HG03378 (cell line): Measurements from ENCODE around the gene ABLIM1.

Source experiments
- ATAC-seq: cut with Tn5 transposase; IDR thresholded peaks from one replicate; pipeline ENCODE4 v1.9.1; 2021; ENCODE audit warnings: mild to moderate bottlenecking, moderate library complexity; ENCODE audit not compliant: unreplicated experiment

The ABLIM1 gene

GRCh38 chr10:114680543-114681117 lies 22.6 kb upstream of the ABLIM1 start:
- ATAC-seq, result no peak

- ATAC-seq, result no peak
Measured at GRCh38 chr10:114679552-114679951, 21.5 kb upstream of the ABLIM1 start.

GRCh38 chr10:114678820-114679219 lies 20.7 kb upstream of the ABLIM1 start:
- no peak for ATAC-seq

- ATAC-seq, result no peak
Measured at GRCh38 chr10:114678336-114678735, 20.3 kb upstream of the ABLIM1 start.

GRCh38 chr10:114674346-114674745 lies 16.3 kb upstream of the ABLIM1 start:
- ATAC-seq, result no peak

GRCh38 chr10:114669648-114670047 lies 11.6 kb upstream of the ABLIM1 start:
- no peak for ATAC-seq

- no peak for ATAC-seq
Measured at GRCh38 chr10:114668375-114669080, 10.5 kb upstream of the ABLIM1 start.

GRCh38 chr10:114665873-114666272 lies 7.8 kb upstream of the ABLIM1 start:
- ATAC-seq, result no peak

GRCh38 chr10:114665406-114665805 lies 7.3 kb upstream of the ABLIM1 start:
- ATAC-seq, result no peak

- ATAC-seq, result no peak
Measured at GRCh38 chr10:114664127-114664526, 6.1 kb upstream of the ABLIM1 start.

- no peak for ATAC-seq
Measured at GRCh38 chr10:114663626-114664025, 5.6 kb upstream of the ABLIM1 start.

GRCh38 chr10:114662646-114663217 lies 4.7 kb upstream of the ABLIM1 start:
- ATAC-seq, result no peak

GRCh38 chr10:114661212-114661880 lies 3.3 kb upstream of the ABLIM1 start:
- no peak for ATAC-seq

GRCh38 chr10:114655671-114656070 lies 2.4 kb downstream of the ABLIM1 start:
- no peak for ATAC-seq

GRCh38 chr10:114654822-114655575 lies 3.1 kb downstream of the ABLIM1 start:
- no peak for ATAC-seq

- no peak for ATAC-seq
Measured at GRCh38 chr10:114653926-114654325, 4.1 kb downstream of the ABLIM1 start.

- ATAC-seq, result no peak
Measured at GRCh38 chr10:114652402-114653368, 5.4 kb downstream of the ABLIM1 start.

GRCh38 chr10:114650831-114651230 lies 7.2 kb downstream of the ABLIM1 start:
- ATAC-seq, result no peak

GRCh38 chr10:114650266-114650665 lies 7.8 kb downstream of the ABLIM1 start:
- ATAC-seq, result no peak
